Naive B cell (primary cell): Measurements from ENCODE around the gene FAM221B. TPM values are rescaled to one million over a fixed set of nuclear protein-coding genes. Genes with fewer than 3 reads are reported as not detected.

Experiments used
- ATAC-seq, 2 donors: fragments of 150-1000 bp; cut with Tn5 transposase; 2 replicates each; pipeline ENCODE4 v1.10.0; 2021; ENCODE audit warnings: low read depth in 2 of 2, mild to moderate bottlenecking in 2 of 2, moderate library complexity in 2 of 2
- DNase-seq: peaks from one replicate; pipeline ENCODE4 v3.0.0; 2022
- H3K27ac Mint-ChIP-seq, 6 donors: one replicate each; pipeline ENCODE4 v1.8.0; 2020 to 2022; ENCODE audit warnings: mild to moderate bottlenecking in 6 of 6, mixed read lengths in 6 of 6, moderate library complexity in 5 of 6, inconsistent platforms in 2 of 6
- H3K27me3 Mint-ChIP-seq, 3 donors: one replicate each; pipeline ENCODE4 v1.8.0; 2021 to 2022; ENCODE audit warnings: mixed read lengths in 3 of 3, mild to moderate bottlenecking in 1 of 3
- H3K36me3 Mint-ChIP-seq, 2 donors: one replicate each; pipeline ENCODE4 v1.8.0; 2020 to 2022; ENCODE audit warnings: mixed read lengths in 2 of 2, inconsistent platforms in 1 of 2, mild to moderate bottlenecking in 1 of 2
- H3K4me1 Mint-ChIP-seq, 3 donors: one replicate each; pipeline ENCODE4 v1.8.0; 2020 to 2022; ENCODE audit warnings: mixed read lengths in 3 of 3, inconsistent platforms in 1 of 3, mild to moderate bottlenecking in 1 of 3, moderate library complexity in 1 of 3
- H3K4me3 Mint-ChIP-seq, 8 donors: one replicate each; pipeline ENCODE4 v1.8.0; 2020 to 2022; ENCODE audit warnings: mild to moderate bottlenecking in 8 of 8, mixed read lengths in 8 of 8, moderate library complexity in 8 of 8, inconsistent platforms in 2 of 8
- H3K9me3 Mint-ChIP-seq, 7 donors: one replicate each; pipeline ENCODE4 v1.8.0; 2020 to 2022; ENCODE audit warnings: mixed read lengths in 7 of 7, mild to moderate bottlenecking in 5 of 7, inconsistent platforms in 2 of 7, moderate library complexity in 1 of 7
- polyA plus RNA-seq, 6 donors: library from polyadenylated mRNA; unstranded; fragments of 300-500 nt; fragmentation: Illumina TruSeq; gene quantifications; one replicate each; pipeline ENCODE4 v1.2.3, GENCODE V29; 2021; ENCODE audit warnings: low read depth in 6 of 6

Gene FAM221B
- polyA plus RNA-seq, 6 donors from 2014 or later = not detected

GRCh38 chr9:35827486-35827885, 1.0 kb downstream of the FAM221B start:
- Mint-ChIP-seq H3K27me3 (no peaks in the 10 kb centered on the region), H3K4me3 (peak overlapping the region in 7 of 8 donors; percentile 65 to 98 (median 87)), H3K36me3 (no peaks in the 10 kb centered on the region), H3K27ac (peak overlapping the region in 3 of 6 donors; percentile 44 to 92 (median 59)), H3K9me3 (no peaks in the 10 kb centered on the region), H3K4me1 (peaks cover 35 to 45% (median 38%) of the 10 kb centered on the region in 3 donors)
- no peak for ATAC-seq
- no peak for DNase-seq

GRCh38 chr9:35826071-35826701, 2.3 kb downstream of the FAM221B start:
- Mint-ChIP-seq H3K9me3 (no peaks in the 10 kb centered on the region), H3K27me3 (no peaks in the 10 kb centered on the region), H3K4me3 (peak overlapping the region; percentile 4 to 75 (median 55)), H3K4me1 (peaks cover 34 to 41% (median 35%) of the 10 kb centered on the region in 3 donors), H3K36me3 (no peaks in the 10 kb centered on the region), H3K27ac (no peak overlapping the region)
- DNase-seq (peak; percentile 57), ATAC-seq (peak; percentile 44 to 51)

DNA sequence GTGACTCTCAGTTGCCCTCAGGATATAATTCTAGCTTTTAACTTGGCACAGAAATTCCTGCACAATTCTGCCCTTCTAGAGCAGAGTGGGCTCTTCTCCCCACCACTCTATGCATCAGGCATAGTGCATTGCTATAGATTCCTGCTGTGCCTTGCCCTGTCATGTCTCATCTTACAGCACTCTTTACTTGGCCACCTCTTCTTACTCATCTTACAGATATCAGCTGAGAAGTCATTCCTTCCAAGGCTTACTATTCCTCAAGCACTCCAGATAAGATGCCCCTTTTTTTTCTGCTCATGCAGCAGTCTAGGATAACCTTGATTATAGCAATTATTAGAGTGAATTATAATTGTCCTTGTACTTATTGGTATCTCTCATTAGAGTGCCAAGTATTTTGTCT, 5.6 kb downstream of the FAM221B start:
- no peak overlapping the region for H3K27ac Mint-ChIP-seq
- no peaks in the 10 kb centered on the region for H3K36me3 Mint-ChIP-seq
- H3K4me1 Mint-ChIP-seq = peaks cover 7 to 13% (median 9%) of the 10 kb centered on the region in 3 donors
- DNase-seq (no peak), ATAC-seq (no peak)
- peak overlapping the region in 1 of 8 donors; percentile 9 for H3K4me3 Mint-ChIP-seq
- H3K27me3 Mint-ChIP-seq = peaks cover 0 to 5% (median 0%) of the 10 kb centered on the region in 3 donors
- H3K9me3 Mint-ChIP-seq = no peaks in the 10 kb centered on the region

- DNase-seq (no peak), ATAC-seq (no peak)
- Mint-ChIP-seq H3K4me3 (no peak overlapping the region), H3K4me1 (peaks cover 7 to 13% (median 7%) of the 10 kb centered on the region in 3 donors), H3K27me3 (peaks cover 0 to 5% (median 0%) of the 10 kb centered on the region in 3 donors), H3K9me3 (no peaks in the 10 kb centered on the region), H3K27ac (peak overlapping the region in 1 of 6 donors; percentile 36), H3K36me3 (peaks cover 0 to 5% of the 10 kb centered on the region in 2 donors)
These were observed 8.5 kb downstream of the FAM221B start for GRCh38 chr9:35820076-35820475.

DNA sequence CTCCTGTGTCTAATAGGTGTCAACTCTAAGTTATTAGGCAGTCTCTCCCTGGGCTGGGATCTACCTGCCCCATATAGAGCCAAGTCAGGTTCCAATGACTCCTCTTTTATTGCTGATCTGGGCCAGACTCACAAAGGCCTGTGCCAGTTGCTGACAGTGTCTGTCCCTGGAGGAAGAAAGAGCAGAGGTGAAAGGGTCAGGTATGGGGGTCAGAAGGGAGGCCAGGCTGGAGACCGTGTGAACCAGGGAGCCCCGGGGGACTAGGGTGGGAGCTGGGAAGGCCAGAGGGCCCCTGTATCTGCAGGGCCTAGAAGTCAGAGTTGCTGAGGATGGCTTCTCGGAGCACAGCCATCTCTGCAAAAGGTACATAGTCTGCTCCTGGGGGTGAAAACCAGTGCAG, 10.2 kb downstream of the FAM221B start:
- Mint-ChIP-seq H3K4me1 (peaks cover 15 to 26% (median 18%) of the 10 kb centered on the region in 3 donors), H3K36me3 (peaks cover 0 to 6% of the 10 kb centered on the region in 2 donors), H3K9me3 (no peaks in the 10 kb centered on the region), H3K27me3 (peaks cover 0 to 5% (median 0%) of the 10 kb centered on the region in 3 donors), H3K4me3 (peak overlapping the region in 3 of 8 donors; percentile 6 to 52 (median 9)), H3K27ac (no peak overlapping the region)
- ATAC-seq (no peak), DNase-seq (no peak)

GRCh38 chr9:35816708-35817107, 11.8 kb downstream of the FAM221B start:
- Mint-ChIP-seq H3K27ac (no peak overlapping the region), H3K4me3 (peak overlapping the region in 3 of 8 donors; percentile 52 to 96 (median 95)), H3K27me3 (peaks cover 0 to 5% (median 0%) of the 10 kb centered on the region in 3 donors), H3K4me1 (peaks cover 28 to 42% (median 31%) of the 10 kb centered on the region in 3 donors), H3K9me3 (no peaks in the 10 kb centered on the region), H3K36me3 (peaks cover 0 to 6% of the 10 kb centered on the region in 2 donors)
- DNase-seq (no peak), ATAC-seq (no peak)

GRCh38 chr9:35814841-35815543, 13.5 kb downstream of the FAM221B start, which contains the start of gene HINT2:
Gene HINT2, minus strand, starts transcription at chr9:35815042. Its CDS starts 63 bp downstream, at chr9:35814979.
- H3K9me3 Mint-ChIP-seq = no peaks in the 10 kb centered on the region
- ATAC-seq (peak; percentile 77), DNase-seq (peak; percentile 96)
- peak within 1 kb of the TSS; percentile 90 to 98 (median 95) for H3K4me3 Mint-ChIP-seq
- H3K36me3 Mint-ChIP-seq = peaks cover 0 to 6% of the 10 kb centered on the region in 2 donors
- H3K27ac Mint-ChIP-seq = peak within 1 kb of the TSS; percentile 82 to 99 (median 96)
- H3K27me3 Mint-ChIP-seq = peaks cover 0 to 5% (median 0%) of the 10 kb centered on the region in 3 donors
- peaks cover 28 to 49% (median 31%) of the 10 kb centered on the region in 3 donors for H3K4me1 Mint-ChIP-seq

DNA sequence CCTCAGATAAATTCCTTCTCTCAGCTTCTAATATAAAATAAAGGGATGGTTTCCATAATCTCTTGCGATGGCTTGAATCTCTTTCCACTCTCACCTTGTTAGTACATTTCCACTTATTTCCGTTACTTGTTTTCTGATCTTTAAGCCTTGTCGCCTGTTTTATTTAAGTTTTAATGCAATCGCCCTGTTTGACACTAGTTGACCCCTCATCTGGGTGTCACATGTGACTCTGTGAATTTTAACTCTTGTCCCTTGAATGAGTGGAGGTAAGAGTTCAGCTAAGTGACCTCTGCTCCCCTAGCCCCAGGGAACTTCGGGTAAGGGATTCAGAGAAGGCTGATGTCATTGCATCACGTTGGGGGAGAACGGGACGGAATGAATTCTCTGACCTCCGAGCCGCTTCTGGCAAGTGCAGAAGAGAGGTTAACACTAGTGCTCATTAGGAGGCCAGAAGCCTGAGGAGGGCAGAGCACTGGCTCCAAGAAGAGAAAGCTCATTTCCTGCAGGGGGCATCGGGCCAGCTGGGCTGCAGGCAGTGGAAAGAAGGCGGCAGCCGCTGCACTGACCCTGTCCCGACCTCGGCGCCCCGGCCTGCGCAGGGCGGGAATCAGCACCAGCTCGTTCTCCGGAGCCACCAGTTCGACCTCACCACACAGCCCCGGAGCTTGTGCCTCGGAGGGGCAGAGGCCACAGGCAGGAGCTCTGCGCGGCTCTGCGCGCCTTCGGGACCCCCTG, 14.3 kb downstream of the FAM221B start:
- H3K27me3 Mint-ChIP-seq = peaks cover 0 to 5% (median 0%) of the 10 kb centered on the region in 3 donors

DNA sequence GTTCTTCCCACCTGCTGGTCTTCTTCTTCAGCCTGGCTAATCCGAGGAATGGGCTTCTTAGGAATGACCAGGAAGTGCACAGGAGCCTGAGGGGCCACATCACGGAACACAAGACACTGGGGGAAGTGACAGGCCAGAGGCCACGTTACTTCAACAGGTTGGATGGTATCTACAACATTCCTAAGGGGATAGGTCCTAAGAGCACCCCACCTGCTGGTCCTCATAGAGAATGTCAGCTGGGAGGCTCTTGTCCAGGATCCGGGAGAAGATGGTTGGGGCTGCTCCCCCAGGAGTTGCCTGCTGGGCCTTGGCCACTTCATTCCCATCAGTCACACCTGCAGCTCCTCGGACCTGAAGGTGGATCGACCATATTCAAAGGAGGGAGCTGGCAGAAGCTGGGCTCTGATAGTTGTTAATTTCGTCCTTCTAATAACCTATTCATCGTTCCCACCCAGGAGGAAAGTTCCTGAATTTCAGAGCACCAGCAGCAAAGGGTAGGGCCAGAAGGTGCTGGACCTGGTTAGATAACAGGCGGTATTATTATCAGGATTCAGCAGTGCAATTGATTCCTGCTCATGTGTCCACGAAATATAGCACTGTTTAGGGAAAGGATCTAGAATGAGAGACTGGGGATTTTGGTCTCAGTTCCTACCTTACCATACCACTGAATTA, 15.0 kb downstream of the FAM221B start:
- ATAC-seq (no peak), DNase-seq (no peak)
- Mint-ChIP-seq H3K27ac (peak overlapping the region in 2 of 6 donors; percentile 49 to 91), H3K4me1 (peaks cover 28 to 49% (median 31%) of the 10 kb centered on the region in 3 donors), H3K4me3 (peak overlapping the region; percentile 51 to 98 (median 94)), H3K27me3 (peaks cover 0 to 5% (median 0%) of the 10 kb centered on the region in 3 donors), H3K36me3 (peaks cover 0 to 6% of the 10 kb centered on the region in 2 donors), H3K9me3 (no peaks in the 10 kb centered on the region)

More for the DNA sequence above, 14.3 kb downstream of the FAM221B start:
- Mint-ChIP-seq H3K27ac (peak overlapping the region; percentile 60 to 99 (median 78)), H3K9me3 (no peaks in the 10 kb centered on the region), H3K36me3 (peaks cover 0 to 6% of the 10 kb centered on the region in 2 donors), H3K4me1 (peaks cover 28 to 49% (median 31%) of the 10 kb centered on the region in 3 donors), H3K4me3 (peak overlapping the region; percentile 90 to 98 (median 95))
- DNase-seq (no peak), ATAC-seq (peak; percentile 0 to 3)

GRCh38 chr9:35812025-35812602, 16.4 kb downstream of the FAM221B start, which contains the start of gene SPAG8:
Gene SPAG8, minus strand, starts transcription at chr9:35812262. Its CDS starts 115 bp downstream, at chr9:35812147.
- no peaks in the 10 kb centered on the region for H3K9me3 Mint-ChIP-seq

DNA sequence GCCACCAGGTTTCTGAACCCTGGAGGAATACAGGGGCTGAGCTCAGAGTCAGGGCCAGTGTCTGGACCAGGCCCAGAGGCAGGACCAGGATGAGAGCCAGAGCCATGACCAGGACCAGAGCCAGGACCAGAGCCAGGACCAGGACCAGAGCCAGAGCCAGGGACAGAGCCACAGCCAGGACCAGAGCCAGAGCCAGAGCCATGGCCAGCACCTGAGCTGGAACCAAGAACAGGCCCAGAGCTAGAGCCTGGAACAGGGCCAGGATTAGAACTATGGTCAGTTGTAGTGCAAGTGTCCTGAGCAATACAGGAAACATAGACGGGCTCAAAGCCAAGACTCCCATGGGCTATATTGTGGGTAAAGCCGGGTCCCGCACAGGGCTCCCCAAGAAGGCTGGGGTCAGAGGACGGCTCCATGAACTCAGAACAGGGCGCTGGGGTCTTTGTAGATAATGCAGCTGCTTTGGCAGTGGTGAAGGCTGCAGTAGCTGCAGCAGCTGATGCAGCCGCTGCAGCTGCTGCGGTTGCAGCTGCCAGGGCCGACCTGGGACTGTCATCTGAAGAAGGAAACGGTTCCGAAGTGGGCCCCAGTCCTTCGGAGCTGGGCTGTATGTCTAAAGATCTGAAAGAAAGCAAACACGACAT, 17.0 kb downstream of the FAM221B start:
- ATAC-seq (no peak), DNase-seq (no peak)
- Mint-ChIP-seq H3K27ac (peak overlapping the region; percentile 86 to 96 (median 94)), H3K36me3 (peaks cover 0 to 6% of the 10 kb centered on the region in 2 donors), H3K4me1 (peaks cover 28 to 45% (median 31%) of the 10 kb centered on the region in 3 donors), H3K9me3 (no peaks in the 10 kb centered on the region), H3K4me3 (peak overlapping the region; percentile 81 to 96 (median 94)), H3K27me3 (no peaks in the 10 kb centered on the region)

More at GRCh38 chr9:35812025-35812602, 16.4 kb downstream of the FAM221B start, which contains the start of gene SPAG8:
- H3K27ac Mint-ChIP-seq = peak within 1 kb of the TSS; percentile 86 to 96 (median 94)
- ATAC-seq = peak; percentile 65 to 66
- peak; percentile 92 for DNase-seq
- peak within 1 kb of the TSS; percentile 81 to 96 (median 94) for H3K4me3 Mint-ChIP-seq
- H3K27me3 Mint-ChIP-seq = no peaks in the 10 kb centered on the region
- peaks cover 28 to 46% (median 31%) of the 10 kb centered on the region in 3 donors for H3K4me1 Mint-ChIP-seq
- peaks cover 0 to 6% of the 10 kb centered on the region in 2 donors for H3K36me3 Mint-ChIP-seq

- Mint-ChIP-seq H3K36me3 (peaks cover 0 to under 1% of the 10 kb centered on the region in 2 donors), H3K27me3 (no peaks in the 10 kb centered on the region), H3K27ac (peak overlapping the region in 2 of 6 donors; percentile 37 to 60), H3K4me1 (peaks cover 21 to 36% (median 24%) of the 10 kb centered on the region in 3 donors), H3K4me3 (peak overlapping the region in 3 of 8 donors; percentile 4 to 15 (median 11)), H3K9me3 (no peaks in the 10 kb centered on the region)
- ATAC-seq (no peak), DNase-seq (no peak)
These were observed 18.4 kb downstream of the FAM221B start for GRCh38 chr9:35810122-35810521.
